H1 (cell line): Measurements from ENCODE around the gene ANK3.

Experiments
- E2F6 ChIP-seq: IDR thresholded peaks from 2 replicates; pipeline ENCODE4 v1.6.1; 2012; ENCODE audit warnings: inconsistent platforms
- USF2 ChIP-seq: IDR thresholded peaks from 2 replicates; pipeline ENCODE4 v1.6.1; 2011; ENCODE audit warnings: low read length, improper control_type of control experiment
- YY1 ChIP-seq: IDR thresholded peaks from 2 replicates; pipeline ENCODE4 v1.6.1; 2011; ENCODE audit warnings: low read depth, mild to moderate bottlenecking, low read length

GRCh38 chr10:60340973-60341372, 48.7 kb downstream of the ANK3 start:
- TF ChIP-seq YY1 (no peak), E2F6 (no peak), USF2 (no peak)
